Stimulated activated CD8-positive, alpha-beta memory T cell treated with anti-CD3 and anti-CD28 coated beads, Interleukin-7, amount 100 ng/mL, for 48 hours (primary cell): ENCODE measurements around the gene NABP2.
"Not testable (repeated sequence)": the region's sequence is repeated elsewhere in the genome, so short reads cannot be mapped to it uniquely, and the experiment has no call there.

Source experiments
- DNase-seq, 2 donors: peaks; one replicate each; pipeline ENCODE4 v3.0.0-alpha.2; 2020; ENCODE audit warnings: low read depth in 1 of 2; ENCODE audit errors: extremely low read depth in 1 of 2

The NABP2 gene

GRCh38 chr12:56243731-56244181, 19.6 kb downstream of the NABP2 start:
- DNase-seq, result no peak

DNA sequence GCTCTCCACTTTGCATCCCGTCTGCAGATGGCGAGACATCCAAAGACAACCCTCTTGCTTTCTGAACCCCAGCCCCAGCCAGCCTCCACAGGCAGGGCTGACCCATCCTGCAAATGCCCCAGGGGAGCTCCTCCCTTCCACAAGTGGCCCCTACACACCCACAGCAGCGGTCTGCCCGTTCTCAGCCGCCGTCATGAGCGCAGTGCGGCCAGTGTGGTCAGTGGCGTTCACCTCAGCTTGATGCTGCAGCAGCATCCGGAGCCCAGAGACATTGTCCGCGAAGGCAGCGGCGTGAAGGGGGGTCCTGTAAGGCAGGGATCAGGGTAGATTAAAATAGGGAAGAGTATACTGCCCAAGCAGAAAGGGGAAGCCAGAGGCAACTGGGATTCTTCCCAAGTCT, 20.4 kb downstream of the NABP2 start:
- DNase-seq, result no peak

DNA sequence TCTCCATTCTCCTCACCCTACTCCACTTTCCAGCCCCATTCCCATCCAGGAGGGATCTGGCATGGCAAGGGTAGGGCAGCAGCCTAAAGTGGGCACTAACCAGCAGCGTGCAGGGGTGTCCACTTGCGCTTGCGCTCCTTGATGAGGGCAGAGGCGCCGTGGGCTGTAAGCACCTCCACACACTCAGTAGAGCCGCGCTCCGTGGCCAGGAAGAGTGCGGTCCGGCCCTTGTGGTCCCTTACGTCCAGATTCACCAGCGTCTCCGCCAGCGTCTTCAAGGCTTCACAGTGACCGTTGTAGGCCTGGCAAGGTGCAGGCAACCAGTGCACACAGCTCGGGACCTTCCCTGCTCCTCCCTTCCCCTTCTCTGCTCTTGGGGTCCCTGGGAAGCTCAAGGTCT, 23.8 kb downstream of the NABP2 start:
- DNase-seq, result no peak

DNA sequence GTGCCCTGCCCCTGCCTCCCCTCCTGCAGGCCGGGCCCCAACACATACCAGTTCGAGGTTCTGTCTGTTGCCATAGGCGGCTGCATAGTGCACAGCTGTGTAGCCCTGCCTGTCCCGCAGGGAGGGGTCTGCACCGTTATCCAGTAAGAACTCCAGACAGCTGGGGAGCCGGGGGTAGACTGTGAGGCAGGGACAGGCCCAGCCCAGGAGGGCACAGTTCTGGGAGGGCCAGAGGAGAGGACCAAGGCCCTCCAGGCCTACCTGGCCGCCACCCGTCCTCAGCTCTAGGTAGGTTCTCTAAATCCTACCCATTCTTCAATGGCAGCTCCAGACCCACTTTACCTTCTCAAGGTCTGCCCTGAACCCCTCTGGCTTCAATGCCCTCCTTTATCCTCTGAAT, 24.6 kb downstream of the NABP2 start:
- no peak for DNase-seq

GRCh38 chr12:56252649-56253048, 28.5 kb downstream of the NABP2 start:
- DNase-seq, result no peak

DNA sequence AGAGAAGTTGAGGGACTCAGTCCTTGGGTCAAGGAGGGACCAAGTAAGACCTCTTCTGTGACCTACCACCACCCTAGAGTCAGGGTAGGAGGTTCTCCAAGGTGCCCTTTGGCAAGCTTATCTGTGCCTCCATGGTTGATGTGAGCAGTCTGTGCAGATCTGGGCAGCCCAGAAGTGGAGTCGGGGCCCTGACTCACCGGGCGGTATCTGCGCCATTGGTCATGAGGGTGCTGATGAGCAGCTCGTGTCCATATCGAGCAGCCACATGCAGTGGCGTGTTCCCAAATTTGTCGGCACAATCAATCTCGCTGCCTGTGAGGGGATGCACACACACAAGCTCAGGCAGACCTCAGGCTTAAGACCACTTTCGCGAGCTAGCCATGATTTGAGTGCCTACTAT, 28.9 kb downstream of the NABP2 start:
- no peak for DNase-seq

DNA sequence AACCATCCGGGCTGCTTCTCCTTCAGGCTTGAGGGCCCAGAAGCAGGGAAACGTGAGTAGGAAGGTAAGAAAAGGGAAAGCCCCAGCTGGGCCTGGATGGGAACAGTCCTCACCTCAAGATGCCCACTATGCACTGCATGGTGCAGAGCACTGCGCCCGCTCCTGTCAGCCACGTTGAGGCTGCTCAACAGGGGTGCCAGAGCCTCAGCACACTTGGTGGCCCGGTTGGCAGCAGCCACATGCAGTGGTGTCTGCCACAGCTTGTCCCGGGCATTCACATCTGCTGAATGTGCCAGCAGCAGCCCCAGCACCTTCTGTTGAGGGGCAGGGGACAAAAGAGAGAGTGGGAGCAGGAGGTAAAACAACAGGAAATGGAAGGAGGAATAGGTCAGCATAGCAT, 31.5 kb downstream of the NABP2 start:
- DNase-seq, result no peak

- no peak for DNase-seq
Observed at GRCh38 chr12:56256326-56256960, 32.3 kb downstream of the NABP2 start.

DNA sequence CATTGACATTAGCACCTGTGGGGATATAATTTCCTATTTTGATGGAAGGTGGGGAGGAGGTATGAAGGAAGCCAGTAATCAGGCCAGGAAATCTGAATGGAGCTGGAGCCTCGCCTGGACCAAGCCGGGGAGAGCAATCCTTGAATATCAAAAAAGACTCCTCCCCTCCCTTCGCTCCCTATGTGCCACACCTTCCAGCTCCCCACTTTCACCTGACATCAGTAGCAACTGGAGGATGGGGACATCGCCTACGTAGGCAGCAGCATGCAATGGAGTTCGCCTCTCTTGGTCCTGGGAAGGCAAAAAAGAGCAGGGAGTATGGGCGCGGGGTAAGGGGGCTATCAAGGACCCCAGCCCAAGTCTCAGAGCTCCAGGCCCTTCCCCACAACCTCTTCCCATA, 32.9 kb downstream of the NABP2 start:
- no peak for DNase-seq

DNA sequence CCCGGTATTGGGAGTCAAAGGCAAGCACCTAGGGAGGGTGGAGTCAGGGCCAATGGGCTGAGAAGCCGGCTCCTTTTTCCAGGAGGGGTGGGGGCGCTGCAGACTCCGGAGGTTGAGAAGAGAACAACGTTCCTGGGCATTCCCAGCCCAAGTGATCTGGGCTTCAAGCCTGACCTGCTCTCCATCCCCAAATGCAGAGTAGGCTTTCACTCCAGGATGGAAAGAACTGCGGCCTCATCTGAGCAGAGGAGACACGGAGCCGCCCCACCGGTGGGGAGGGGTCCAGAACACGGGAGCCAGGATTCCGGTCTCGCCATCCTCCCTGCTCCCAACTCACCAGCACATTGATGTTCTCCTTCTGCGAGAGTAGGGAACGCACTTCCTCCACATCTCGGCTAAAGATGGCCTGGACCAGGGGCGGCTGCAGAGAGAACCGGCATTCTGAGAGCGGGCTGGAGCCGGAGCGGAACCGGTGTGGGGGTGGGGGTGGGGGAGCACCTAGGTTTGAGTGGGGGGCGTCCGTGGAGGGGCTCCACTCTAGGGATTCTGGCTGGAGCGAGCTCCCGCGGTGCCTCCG, 33.4 kb downstream of the NABP2 start:
- no peak for DNase-seq

DNA sequence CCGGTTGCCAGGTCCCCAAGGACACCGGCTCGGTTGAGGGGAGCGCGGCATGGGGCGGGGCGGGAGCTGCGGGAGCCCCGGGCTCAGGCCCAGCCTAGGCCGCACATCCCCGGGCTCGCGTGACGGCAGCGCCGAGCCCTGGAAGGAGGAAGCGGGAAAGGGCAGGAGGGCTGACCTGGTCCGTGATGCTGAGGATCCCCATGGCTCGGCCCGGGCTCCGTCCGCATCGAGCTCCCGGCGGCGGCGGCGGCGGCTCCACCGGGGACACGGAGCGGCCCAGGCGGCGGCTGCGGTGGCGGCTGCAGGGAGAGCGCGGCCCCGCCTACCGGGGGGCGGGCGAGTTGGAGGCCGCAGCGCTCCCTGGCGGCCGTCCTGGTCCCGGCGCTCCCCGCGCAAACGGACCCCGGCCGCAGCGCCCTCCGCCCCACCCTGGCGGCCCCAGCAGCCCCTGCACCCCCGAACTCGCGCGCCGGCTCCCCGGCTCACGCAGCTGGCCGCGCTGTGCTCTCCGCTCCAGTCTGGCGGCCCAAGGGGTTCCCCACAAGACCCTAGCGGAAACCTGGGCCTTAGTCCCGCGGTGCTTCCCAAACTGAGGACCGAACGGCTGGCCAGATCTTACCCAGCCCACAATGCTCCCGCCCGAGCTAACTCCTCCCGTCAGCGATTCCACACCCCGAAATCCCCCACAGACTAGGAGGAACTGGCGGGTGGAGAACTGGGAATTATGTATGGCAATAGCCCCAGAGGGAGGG, 34.1 kb downstream of the NABP2 start, which contains the start of gene ANKRD52:
Gene ANKRD52 (minus strand): TSS at position 317 of the 752 bp plus-strand sequence. CDS start 115 bp downstream, at position 202.
- DNase-seq, result peak; percentile 56 to 66

DNA sequence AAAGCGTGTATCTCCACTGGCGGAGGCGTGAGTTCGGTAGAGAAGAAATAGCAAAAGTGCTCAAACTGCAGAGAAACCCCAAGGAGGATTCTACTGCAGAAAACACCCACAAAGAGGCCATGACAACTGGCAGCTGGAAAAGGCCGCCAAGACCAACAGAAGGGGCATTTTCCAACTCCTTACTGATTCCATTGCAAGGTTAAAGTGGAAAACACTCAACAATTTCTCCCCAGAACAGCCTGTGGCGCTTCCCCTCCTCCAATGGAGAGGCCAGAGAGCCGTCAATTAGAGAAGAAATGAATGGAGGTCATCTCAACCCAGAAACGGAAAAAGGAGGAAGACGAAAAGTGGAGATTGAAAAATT, 34.7 kb downstream of the NABP2 start:
- no peak for DNase-seq

DNA sequence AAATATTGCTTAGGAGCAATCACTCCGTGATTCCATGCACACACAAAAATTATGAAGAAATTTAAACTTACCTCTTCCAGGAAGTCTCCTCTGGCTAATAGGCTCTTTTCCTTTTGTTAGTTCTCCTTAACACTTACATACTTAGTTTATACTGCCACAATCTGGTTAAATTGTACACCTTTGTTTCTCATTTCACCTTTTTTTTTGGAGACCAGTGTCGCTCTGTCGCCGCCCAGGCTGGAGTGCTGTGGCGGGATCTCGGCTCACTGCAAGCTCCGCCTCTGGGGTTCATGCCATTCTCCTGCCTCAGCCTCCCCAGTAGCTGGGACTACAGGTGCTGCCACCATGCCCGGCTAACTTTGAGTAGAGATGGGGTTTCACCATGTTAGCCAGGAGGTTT, 36.2 kb downstream of the NABP2 start:
- no peak for DNase-seq

GRCh38 chr12:56260921-56261320, 36.8 kb downstream of the NABP2 start:
- DNase-seq, result no peak

DNA sequence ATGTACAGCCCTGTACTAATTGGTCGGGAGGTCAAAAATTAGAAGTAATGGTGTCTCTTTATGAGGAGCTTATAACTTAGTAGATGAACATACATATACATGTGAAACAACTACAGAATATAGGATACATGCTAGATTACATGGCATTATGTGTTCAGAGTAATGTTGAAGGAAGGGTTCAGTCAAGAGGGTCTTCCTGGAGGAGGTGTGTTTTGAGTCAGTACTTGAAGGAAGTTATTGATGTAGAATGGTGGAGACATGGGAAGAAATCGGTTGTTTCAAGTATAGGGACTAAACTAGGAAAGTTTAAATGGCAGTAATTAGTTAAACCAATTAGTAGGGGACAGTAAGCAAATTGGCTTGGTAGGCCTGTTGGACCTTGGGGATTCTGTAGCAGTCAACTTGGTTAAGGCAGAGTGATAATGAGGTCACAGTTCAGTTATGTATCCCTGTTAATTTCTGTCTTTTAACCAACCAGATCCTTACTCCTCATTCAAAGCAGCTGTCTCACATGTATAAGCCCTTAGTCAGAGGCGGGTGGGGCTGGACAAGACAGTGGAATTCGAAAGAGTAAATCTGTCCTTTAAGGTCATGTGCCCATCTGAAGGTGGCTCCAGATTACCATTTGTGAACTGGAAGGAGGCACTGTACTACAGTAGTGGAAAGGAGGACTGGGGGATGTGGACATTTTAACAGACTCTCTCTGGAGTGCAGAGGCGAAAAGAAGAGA, 37.5 kb downstream of the NABP2 start:
- DNase-seq, result no peak

- not testable (repeated sequence) for DNase-seq
Observed at GRCh38 chr12:56262955-56263354, 38.8 kb downstream of the NABP2 start.

DNA sequence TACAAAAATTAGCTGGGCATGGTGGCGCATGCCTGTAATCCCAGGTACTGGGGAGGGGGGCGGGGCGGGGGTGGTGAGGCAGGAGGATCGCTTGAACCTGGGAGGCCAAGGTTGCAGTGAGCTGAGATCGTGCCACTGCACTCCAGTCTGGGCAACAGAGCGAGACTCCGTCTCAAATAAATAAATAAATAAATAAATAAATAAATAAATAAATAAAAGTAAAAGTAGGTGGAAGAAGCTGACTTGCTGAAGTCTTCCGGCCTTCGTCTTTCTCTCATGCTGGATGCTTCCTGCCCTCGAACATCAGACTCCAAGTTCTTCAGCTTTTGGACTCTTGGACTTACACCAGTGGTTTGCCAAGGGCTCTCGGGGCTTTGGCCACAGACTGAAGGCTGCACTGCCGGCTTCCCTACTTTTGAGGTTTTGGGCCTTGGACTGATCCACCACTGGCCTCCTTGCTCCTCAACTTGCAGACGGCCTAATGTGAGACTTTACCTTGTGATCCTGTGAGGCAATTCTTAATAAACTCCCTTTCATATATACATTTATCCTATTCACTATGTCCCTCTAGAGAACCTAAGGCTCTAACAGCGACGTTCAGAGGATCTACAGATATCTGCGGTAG, 42.0 kb downstream of the NABP2 start:
- DNase-seq, result not testable (repeated sequence)

DNA sequence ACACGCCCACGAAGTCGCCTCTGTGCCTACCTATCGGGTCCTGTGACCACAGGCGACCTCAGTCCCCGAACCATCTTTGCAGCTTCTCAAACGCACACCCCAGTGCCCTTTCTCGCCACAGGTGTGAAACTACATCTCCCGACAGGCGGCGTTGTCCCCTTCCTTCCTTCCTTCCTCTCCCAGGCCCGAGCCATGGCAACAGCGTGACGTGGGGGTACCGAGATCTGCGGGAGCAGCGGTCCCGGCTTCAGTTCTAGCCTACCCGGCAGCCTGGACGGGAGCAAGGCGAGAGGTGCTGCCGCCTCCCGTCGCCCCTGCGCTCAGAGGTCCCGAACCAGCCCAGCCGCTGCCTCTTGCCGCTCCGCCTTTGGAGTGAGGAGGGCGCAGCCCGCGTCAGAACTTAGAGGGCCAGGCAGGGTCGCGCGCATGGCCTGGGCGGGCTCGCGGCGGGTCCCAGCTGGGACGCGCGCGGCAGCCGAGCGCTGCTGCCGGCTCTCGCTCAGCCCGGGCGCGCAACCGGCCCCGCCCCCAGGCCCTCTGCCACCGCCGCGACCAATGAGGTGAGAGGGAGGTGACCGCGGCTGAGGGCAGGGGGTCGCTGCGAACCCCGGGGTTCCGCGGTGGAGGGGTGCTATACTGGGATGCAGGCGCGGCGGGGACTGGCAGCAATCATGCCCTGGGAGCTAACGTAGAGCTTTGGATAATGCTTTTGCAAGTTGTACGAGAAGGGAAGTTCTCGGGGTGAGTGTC, 42.7 kb downstream of the NABP2 start, which contains the start of gene COQ10A:
Gene COQ10A (plus strand): TSS at position 250 of the 750 bp plus-strand sequence. CDS start 177 bp downstream, at position 427.
- DNase-seq, result peak; percentile 67 to 80

GRCh38 chr12:56267443-56268071, 43.4 kb downstream of the NABP2 start:
- DNase-seq, result no peak

- no peak for DNase-seq
Observed at GRCh38 chr12:56271031-56271430, 46.9 kb downstream of the NABP2 start.
